NK-92 (cell line): ENCODE measurements around the gene CFAP157.

Experiments used
- DNase-seq: peaks from one replicate; lab custom pipeline; 2025; ENCODE audit not compliant: unreplicated experiment; lab: John Stamatoyannopoulos, UW

The CFAP157 gene

GRCh38 chr9:127758843-127759242, 52.1 kb downstream of the CFAP157 start:
- no peak for DNase-seq

- DNase-seq = no peak
Measured at GRCh38 chr9:127761061-127761460, 54.3 kb downstream of the CFAP157 start.

- no peak for DNase-seq
Measured at GRCh38 chr9:127761491-127761956, 54.7 kb downstream of the CFAP157 start.

GRCh38 chr9:127762111-127762676, 55.4 kb downstream of the CFAP157 start:
- no peak for DNase-seq

- no peak for DNase-seq
Measured at GRCh38 chr9:127763918-127764384, 57.2 kb downstream of the CFAP157 start.

- DNase-seq = no peak
Measured at GRCh38 chr9:127765418-127765817, 58.6 kb downstream of the CFAP157 start.
